ENCODE results near the gene NXN.
"Not testable (repeated sequence)": the region's sequence is repeated elsewhere in the genome, so short reads cannot be mapped to it uniquely, and the experiment has no call there.

NXN gene

DNA sequence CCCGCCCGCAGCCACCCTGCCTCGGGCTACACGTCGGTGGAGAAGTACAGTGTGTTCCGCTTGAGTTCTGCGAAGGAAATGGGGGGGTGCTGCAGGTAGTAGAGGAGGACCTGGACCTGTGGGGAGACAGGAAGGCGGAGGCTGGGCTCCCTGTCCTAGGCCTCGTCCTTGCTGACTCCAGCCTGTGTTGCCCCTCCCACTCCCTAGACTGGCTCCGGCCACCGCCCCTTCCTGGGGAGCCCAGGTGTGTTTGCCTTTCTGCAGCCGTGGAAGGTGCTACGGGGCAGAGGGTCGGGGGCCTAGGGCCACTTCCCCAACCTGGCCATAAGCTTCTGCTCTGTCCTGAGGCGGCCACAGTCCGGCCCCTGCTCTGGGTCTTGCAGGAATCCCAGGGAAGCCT, 26.5 kb upstream of the NXN start:
- DNase-seq (ENCODE audit: low read depth in 2 of 2): no peak

DNA sequence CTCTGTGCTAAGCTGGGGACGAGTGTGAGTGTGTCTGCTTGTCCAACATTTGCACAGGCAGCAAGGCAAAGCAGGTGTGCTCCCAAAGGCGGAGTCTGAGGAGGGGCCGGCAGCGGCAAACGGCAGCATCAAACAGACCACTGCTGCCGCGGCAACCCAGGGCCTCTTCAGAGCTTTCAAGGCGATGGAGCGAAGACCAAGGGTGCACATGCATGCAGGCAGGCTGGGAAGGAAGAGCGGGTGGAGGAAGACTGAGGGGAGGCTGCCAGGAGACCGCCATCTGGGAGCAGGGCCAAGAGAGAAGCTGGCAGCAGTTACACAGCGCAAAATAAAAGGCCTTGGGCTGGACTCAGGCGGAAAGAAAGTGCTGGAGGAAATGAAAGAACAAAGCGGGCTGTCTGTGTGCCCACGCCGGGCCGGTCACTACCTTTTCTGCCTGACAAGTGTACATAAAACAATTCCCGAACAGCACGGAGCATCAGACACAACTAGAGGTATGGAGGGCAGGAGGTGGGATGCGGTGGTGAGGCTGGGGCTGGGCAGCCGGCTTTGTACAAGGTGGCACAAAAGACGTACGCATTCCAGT, 25.9 kb upstream of the NXN start:
- no peak for DNase-seq (ENCODE audit: low read depth in 2 of 2)

DNA sequence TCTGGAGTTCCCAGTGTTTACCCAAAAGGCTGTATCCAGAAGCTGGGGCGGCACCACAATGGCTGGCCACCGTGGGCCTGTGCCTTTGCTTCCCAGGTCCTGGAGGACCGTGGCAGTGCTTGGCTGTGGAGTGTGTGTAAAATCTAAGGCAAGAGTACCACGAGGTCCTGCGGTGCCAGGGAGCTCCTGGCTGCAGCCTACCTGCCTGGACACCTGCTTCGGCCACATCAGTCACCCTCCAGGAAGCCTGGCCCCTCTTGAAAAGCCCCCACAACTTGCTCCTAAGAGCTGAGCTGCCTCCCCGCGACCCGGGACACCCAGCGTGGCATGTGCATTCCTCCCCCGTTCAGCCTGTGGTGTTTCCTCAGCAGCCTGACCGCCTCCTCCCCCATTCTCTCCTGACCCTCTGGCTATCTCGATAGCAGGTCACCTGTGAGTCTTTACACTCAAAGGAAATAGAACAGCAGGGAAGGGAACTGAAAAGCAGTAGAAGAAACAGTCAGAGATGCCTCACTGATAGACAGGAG, 25.3 kb upstream of the NXN start:
- DNase-seq (ENCODE audit: low read depth in 2 of 2): no peak

DNA sequence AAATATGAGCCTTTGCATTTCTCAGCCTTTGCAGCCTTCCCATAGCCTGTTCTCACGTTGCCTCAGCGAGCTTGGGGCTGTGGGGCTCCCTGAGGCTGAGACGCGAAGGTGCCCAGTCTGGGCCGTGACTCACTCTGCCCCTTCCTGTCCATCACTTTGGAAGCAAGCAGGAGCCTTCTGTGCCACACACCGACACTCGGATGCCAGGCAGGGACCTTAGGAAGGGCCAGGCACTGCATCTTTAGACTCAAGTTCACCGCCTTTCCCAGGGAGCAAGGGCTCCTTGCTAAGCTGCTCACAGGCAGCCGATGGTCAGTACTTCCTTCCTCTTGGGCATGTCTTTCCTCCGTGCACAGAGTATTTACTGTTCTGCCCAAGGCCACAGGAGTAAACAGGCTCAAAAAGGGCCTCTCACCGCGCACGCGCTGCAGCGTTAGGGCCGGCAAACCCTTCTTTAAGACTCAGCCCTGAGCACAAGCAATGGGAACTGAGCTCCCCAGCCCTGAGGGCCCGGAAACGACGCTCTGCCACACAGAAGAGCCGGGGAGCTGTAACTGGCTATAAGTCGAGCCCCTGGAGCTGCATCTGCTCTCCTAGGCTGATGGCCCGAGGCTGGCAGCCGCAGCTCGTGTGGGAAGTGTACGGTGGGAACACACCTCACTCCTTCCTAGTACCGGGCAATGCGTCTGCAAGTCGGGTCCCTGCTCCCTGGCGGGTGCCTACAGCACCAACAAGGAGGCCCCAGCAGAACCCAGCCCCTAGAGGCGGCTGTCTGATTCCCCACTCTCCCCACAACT, 24.6 kb upstream of the NXN start:
- DNase-seq (ENCODE audit: low read depth in 2 of 2): no peak

DNA sequence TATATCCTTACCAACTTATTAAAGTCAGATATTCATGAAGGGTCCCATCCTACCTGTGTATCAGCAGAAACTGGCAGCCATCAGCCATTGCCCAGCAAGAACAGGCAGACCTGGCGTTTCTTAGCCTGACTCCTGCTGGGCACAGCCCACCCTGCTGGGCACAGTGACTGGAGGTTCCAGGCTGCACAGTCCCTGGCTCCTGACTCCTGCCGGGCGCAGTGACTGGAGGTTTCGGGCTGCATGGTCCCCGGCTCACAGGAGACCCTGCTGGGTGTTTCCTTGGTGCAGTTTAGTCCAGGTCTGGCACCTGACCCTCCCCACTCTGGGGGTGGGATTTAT, 24.0 kb upstream of the NXN start:
- no peak for DNase-seq (ENCODE audit: low read depth in 2 of 2)

DNA sequence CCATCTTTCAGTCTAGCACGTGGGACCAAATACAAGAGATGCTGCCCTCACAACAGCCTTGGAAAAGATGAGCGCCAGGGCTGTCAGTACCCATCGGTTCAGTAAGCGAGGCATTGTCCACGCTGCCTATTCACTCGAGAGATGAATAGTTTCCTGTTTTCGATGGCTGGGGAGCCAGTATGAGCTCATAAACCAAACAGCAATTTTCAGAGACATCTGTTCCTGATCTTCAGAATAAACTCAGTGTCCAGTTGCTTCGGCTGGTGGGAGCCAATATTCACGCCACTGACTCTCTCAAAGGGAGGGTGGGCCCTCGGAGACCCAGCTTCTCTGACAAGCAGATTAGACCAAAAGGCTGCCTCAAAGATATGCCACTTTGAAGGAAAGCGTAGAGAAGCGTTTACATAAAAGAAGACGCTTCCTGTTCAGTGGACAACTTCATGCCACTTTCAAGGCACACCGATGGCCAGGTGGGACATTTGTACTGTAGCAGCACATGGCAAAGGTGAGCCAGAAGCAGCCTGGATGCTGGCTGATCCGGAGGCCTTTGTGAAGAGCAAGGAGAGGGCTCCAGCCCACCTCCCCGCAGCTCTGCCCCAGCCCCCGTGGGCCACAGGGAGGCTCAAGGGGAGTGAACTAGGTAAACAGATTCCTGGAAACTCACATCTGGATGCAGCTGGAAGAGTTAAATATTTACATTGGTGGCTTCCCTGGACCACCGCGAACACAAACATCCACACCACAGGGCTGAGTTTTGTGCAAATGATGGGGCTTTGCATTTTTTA, 23.4 kb upstream of the NXN start:
- no peak for DNase-seq (ENCODE audit: low read depth in 2 of 2)

DNA sequence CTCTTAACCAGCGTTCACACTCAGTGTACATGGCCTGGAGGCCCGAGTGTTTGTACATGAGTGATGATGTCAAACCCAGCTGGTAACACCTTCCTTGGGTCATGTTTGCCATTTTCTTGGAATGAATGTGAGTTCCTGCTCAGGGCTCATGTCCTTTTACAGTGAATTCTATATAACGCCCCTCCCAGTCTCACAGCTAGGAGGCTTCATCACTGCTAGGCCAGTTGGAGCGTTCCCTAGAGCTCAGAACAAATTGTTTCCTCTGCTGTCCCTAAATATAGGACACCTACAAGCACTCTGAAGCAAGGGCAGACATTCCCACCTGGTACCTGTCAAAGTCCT, 22.8 kb upstream of the NXN start:
- no peak for DNase-seq (ENCODE audit: low read depth in 2 of 2)

DNA sequence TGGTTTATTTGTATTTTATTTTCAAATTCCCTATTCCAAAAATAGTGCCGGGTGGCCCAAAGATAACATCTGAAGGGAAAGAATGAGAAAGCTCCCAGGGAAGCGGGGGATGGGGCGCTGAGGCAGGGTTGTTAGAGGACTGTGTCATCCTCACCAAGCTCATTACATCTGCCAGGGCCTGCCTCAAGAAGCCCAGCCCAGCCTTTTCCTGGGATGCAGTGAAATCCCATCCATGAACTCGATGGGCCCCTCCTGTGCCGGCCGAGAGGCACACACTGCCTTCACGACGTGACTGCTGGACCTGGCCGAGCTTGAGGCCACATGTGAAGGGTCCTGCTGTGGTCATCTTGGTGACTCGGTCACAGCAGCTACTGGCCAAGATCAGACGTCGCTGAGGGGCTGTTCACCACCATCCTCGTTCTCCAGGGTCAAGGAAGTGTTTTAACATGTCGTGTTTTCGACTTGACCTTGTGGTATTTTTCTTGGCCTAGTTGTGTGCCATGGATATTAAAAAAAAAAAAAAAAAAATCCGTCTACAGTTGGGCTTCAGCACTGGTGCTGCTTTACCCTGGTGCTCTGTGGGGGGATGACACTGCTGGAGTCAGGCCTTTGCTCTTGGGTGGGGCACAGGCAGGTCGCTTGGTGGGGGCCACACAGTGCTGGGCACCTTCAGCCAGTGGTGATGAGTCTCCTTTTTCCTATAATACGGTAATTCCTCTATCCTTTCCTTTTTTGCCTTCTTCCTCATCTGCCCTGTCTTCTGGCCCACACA, 22.2 kb upstream of the NXN start:
- no peak for DNase-seq (ENCODE audit: low read depth in 2 of 2)

DNA sequence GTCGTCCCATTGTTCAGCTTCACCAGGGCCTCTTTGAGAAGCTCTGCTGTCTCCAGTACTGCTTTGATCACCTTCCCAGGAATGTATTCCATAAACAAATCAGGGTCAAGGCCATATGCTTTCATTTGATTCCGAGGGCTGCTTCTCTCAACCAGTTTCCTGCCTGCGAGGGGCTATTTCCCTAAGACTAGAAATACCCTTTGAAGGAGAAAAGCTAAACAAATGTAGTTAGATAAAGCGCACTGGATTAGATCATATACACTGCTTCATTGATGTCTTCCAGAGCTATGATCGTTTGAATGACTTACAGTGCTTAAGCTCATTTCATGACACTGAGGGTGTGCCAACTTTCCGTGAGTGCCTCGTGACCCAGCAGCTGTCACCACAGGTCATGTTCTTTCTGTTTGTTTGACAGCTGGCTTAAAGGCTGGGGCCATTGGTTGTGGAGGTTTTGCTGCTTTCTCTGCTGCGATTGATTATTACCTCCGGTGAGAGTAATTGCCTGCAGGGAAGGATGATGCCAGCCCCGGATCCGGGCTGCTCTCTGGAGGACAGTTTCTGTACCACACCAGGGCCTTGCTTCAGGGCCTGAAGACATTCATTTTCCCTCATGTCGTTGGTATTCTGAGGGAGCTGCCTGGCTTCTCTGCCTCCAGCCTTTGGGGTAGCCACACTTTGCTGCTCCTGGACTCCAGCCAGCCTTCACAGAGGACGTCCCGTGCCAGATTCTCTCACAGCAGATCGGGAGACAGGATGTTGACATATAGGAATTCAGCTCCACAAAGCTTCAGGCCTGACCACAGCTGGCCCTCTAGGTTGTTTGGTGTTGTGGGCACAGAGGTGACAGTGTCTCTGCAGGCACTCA, 21.3 kb upstream of the NXN start:
- DNase-seq (ENCODE audit: low read depth in 2 of 2): no peak

DNA sequence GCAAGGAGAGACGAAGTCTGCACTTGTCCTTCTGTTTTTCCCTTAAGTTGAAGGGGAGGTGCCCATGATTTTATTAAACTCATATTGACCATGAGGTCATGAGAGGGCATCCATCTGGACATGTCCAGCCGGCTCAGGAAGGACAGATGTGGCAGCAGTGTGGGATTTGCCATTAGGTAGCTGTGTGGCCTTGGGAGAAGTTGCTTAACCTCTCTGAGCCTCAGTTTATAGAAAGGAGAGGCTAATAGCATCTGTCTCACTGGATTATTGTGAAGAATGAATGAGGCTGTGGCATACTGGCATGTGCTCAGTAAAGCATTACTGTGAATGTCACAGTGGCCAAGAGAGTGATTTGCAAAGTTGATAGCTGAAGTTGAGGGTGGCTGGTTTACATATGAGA, 18.5 kb upstream of the NXN start:
- no peak for DNase-seq (ENCODE audit: low read depth in 2 of 2)

DNA sequence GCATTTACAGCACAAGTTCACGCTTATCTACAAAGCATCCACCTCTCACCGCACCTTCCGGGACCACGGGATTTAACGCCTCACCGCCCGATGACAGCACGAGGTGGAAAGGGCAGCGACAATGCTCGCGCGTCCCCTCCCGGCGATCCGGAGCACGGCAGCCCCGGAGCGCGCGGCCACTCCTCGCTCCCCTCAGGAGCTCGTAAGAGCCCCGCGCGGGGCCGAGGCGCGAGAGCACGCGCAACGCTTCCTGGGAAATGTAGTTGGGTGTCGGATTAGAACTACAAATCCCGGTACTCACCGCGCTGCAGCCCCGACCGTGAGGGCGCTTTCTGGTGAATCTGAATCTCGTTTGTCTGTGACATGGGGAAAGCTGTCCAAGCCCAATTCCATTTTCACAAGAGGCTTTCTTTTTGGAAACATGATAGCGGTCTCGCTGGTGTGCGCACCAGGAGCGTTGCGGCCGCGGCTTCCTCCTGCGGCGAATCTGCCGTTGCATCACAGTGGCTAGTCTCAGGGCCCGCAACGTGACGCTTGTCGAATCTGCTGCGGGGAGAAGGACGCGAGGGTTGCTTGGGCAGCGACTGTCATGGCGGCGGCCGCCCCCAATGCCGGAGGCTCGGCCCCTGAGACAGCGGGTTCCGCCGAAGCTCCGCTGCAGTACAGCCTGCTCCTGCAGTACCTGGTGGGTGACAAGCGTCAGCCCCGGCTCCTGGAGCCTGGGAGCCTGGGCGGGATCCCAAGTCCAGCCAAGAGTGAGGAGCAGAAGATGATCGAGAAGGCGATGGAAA, 17.2 kb upstream of the NXN start, which contains the start of gene TIMM22:
TIMM22 (plus strand) TSS at position 576 of the 791 bp plus-strand sequence; CDS start at position 590, 14 bp downstream.
- DNase-seq (ENCODE audit: low read depth in 2 of 2): peak; percentile 83 to 84

DNA sequence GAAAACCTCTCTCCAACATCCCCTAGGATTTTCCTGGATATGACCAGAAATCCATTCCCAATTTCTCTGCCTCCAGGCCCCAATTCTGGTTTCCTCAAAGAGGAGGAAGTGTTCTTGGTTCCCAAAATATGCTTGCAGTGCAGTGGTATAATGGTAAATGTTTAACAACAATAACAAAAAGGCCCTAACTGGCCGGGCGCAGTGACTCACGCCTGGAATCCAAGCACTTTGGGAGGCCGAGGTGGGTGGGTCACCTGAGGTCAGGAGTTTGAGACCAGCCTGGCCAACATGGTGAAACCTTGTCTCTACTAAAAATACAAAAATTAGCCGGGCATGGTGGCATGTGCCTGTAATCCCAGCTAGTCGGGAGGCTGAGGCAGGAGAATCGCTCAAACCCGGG, 15.7 kb upstream of the NXN start:
- DNase-seq (ENCODE audit: low read depth in 2 of 2): not testable (repeated sequence)

DNA sequence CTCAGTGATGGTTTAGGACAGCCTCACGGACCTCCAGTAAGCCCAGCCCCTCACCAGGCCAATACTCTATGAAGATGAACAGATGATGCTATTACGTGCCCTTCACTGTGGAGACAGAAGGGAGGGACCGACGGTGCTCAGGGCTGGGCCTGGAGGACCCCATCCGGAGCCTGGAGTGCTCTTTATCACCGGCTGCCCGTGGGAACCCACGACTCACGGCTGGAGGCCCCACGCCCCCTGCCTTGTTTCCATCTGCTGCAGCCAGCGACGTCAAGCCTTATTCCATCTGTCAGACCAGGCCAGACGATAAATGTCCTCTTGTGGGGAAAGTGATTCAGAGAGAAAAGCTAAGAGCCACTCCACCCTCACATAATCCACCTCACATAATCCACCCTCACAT, 13.4 kb upstream of the NXN start:
- DNase-seq (ENCODE audit: low read depth in 2 of 2): no peak

DNA sequence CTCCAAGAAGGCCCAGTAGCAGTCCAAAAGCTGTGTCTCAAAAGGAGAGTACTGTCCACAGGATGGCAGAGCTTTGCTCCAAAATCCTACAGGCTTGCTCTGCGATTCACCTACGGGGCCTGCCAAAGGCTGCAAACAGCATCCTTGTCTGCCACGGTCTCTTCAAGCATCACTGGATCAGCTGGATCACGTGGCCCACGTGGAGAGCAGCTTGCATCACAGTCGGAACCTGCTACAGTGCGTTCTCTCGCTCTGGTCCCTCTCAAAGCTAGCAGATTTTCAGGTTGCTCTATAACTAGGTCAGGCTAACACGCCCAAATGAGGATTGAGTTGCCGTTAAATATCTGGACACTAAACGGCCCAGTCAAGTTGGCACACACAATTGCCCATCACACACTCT, 9.0 kb upstream of the NXN start:
- no peak for DNase-seq (ENCODE audit: low read depth in 2 of 2)

DNA sequence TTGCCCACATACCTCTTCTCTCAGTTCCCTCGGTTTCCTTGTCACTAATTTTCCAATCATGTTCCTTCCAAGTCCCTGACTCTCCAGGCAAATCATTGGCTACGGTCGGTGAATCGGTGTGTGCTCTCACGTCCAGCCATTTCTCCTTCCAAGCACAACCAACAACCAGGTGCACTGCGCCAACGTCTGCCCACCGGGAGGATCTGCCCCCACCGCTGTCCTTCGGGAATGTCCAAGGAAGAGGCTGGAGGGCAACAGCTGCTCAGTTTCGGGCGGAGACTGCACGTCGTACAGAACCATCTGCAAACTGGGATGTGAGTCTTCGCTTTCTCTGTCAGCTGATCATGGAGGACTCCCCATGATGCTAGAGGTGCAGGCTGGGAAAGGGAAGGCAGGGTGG, 8.4 kb upstream of the NXN start:
- DNase-seq (ENCODE audit: low read depth in 2 of 2): no peak

DNA sequence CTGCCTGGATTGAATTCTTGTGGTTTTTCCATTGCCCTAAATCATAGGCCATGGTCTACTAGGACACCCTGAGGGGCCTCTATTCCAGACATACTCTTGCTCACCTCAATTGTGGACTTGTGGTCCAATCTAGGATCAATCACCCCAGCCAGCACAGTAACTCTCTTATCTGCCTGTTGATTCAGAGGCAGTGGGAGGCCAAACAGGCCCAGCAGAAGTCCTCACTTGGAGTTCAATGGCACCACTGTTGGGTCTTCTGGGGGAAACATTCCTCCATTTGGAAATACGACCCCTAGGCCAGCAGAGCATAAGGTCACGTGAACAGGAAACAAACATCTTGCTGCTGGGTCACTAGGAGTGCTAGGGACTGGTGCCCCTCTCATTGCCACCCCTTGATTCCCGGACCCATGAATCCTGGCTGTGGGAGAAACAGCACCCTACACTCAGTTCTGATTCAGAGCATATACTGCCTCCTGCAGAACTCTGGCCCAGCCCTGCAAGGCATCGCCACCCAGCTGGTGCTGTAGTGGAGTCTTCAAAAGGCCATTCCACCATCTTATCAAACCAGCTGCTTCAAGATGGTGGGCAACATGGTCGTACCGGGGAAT, 6.8 kb upstream of the NXN start:
- no peak for DNase-seq (ENCODE audit: low read depth in 2 of 2)

DNA sequence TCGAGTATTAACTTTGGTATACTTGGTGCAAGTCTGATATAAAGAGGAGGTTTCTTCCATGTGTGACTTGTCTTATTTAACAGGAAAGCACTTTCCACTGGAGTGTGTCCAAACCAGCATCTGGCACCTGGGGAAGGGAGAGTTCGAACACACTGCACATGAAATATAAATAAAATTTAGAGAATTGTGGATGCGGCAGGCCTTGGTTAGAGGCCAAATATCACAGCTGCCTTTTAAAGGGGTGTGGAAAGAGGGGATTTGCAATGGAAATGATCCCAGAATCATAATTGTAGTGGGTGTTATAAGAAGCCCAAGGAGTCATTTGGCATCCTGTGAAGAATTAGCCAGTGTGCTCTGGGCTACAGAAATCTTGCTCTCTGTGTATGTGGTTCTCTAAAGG, 4.3 kb upstream of the NXN start:
- no peak for DNase-seq (ENCODE audit: low read depth in 2 of 2)

DNA sequence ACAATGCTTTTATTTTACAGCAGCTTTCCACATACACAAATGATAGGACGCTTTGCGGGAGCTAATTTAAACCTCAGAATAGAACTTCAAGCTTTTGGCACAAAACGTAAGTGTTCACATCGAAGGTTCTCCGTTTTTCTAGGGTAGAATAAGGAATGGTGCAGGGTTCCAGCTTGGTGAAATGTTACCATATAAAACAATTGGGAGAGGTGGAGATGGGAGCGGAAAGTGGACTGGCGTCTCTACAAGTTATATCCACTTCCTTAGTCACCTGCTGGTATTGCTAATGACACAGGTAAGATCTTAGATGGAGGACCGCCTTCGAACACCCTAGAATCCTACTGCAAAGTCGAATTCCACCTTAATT, 1.7 kb upstream of the NXN start:
- no peak for DNase-seq (ENCODE audit: low read depth in 2 of 2)

DNA sequence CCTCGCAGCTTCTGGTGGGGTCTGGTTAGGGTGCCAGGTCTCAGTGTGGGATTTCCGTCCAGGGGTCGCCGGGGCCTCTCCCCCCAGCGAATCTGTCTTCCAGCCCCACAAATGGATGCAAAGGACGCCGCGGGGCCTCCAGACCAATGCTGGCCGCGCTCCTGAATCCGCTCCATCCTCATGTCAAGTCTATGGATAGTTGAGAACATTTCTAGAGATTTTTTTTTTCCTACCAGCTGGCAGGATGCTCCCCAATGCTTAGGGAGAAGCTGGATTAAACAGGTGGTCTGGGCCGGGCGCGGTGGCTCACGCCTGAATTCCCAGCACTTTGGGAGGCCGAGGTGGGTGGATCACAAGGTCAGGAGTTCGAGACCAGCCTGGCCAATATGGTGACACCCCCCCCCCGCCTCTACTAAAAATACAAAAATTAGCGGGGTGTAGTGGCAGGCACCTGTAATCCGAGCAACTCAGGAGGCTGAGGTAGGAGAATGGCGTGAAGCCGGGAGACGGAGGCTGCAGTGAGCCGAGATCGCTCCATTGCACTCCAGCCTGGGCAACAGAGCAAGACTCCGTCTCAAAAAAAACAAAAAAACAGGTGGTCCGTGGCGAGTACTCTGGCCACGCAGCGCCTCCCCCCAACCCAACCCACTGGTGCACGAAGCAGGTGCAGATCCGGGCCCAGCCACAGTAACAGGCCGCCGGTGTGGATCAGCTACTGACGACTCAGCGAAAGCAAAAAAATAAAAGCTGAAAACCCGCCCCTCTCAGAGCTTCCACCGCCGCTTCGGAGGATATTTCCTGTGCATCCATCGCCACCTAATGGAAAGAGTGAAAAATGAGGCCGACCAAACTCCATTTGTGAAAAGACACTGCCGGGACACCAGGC, 1.1 kb upstream of the NXN start:
- DNase-seq (ENCODE audit: low read depth in 2 of 2): peak; percentile 48 to 63

Measured in stimulated activated CD4-positive, alpha-beta T cell treated with anti-CD3 and anti-CD28 coated beads, Interleukin-1b, Interleukin-23, amount 100 ng/mL, for 4 hours (primary cell).